T-helper 1 cell treated with Interleukin-12 subunit alpha and Interleukin-12 subunit beta and Interleukin-4 antibody, amounts not matched to agents 30 μg/mL and 1 μg/mL, for 36 hours (primary cell): ENCODE data around the gene HNRNPA1.
"Not testable (repeated sequence)": the region's sequence is repeated elsewhere in the genome, so short reads cannot be mapped to it uniquely, and the experiment has no call there.

Experiments used
- H3K27ac Mint-ChIP-seq: one replicate; pipeline ENCODE4 v1.8.0; 2021; ENCODE audit warnings: mild to moderate bottlenecking, mixed read lengths
- H3K27me3 Mint-ChIP-seq: one replicate; pipeline ENCODE4 v1.8.0; 2021; ENCODE audit warnings: low read depth, mixed read lengths
- H3K36me3 Mint-ChIP-seq: one replicate; pipeline ENCODE4 v1.8.0; 2021; ENCODE audit warnings: low read depth, mixed read lengths
- H3K4me1 Mint-ChIP-seq: one replicate; pipeline ENCODE4 v1.8.0; 2021; ENCODE audit warnings: low read depth, mixed read lengths
- H3K4me3 Mint-ChIP-seq: one replicate; pipeline ENCODE4 v1.8.0; 2021; ENCODE audit warnings: mild to moderate bottlenecking, moderate library complexity, mixed read lengths
- H3K9me3 Mint-ChIP-seq: one replicate; pipeline ENCODE4 v1.8.0; 2021; ENCODE audit warnings: mixed read lengths

Gene HNRNPA1

DNA sequence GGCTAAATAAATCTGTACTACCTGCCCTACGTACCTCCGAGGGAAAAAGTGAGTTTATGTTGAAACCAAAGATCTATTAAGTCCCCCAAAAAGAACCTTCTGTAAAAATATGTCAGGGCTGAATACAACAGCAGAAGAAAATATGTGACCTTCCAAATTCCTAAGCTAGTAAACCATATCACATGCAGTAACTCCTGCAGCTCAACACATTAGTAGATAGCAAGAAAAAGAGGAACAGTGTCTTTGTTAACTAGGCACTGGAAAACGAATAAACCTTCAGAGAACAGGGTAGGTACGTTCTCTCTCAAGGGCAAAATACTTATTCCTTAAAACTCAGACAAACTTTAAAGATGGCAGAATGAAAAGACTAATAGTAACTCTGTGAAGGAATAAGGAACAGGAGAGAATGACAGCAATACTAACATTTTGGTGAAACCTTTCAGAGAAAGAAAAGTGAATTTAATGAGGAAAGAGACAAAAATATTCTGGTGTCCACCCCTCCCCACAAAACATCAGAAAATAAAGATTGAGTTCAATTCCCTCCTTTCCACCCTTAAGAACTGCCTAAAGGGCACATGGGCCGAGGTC lies 18.6 kb upstream of the HNRNPA1 start:
- Mint-ChIP-seq H3K4me1 (peaks cover 29% of the 10 kb centered on the region), H3K36me3 (peaks cover 16% of the 10 kb centered on the region), H3K27ac (no peak overlapping the region), H3K27me3 (no peaks in the 10 kb centered on the region), H3K4me3 (no peak overlapping the region), H3K9me3 (no peaks in the 10 kb centered on the region)

GRCh38 chr12:54262403-54262925 lies 18.1 kb upstream of the HNRNPA1 start:
- H3K27ac Mint-ChIP-seq = no peak overlapping the region
- peaks cover 13% of the 10 kb centered on the region for H3K36me3 Mint-ChIP-seq
- H3K4me1 Mint-ChIP-seq = peaks cover 31% of the 10 kb centered on the region

DNA sequence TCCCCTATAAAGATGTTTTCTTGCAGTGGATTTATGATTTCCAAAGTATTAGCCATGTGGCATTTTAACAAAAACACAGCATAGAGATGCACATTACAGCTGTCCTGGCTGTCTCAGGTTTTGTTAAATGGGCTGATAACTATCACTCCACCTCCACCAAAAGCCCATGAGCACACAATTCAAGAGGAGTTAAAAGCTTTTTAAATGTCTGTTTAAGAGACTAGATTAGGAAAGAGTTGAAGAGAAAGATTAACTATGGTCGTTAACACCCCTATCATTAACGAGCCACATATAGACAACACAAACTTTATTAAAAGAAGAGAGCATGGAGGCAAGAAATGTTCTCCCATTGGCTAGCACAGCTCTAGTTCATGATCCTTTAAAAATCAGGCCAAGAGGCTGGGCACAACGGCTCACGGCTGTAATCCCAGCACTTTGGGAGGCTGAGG lies 15.1 kb upstream of the HNRNPA1 start:
- Mint-ChIP-seq H3K27ac (no peak overlapping the region), H3K27me3 (no peaks in the 10 kb centered on the region), H3K9me3 (no peaks in the 10 kb centered on the region), H3K4me1 (peaks cover 22% of the 10 kb centered on the region), H3K36me3 (peaks cover 11% of the 10 kb centered on the region), H3K4me3 (no peak overlapping the region)

More at GRCh38 chr12:54262403-54262925, 18.1 kb upstream of the HNRNPA1 start:
- Mint-ChIP-seq H3K9me3 (no peaks in the 10 kb centered on the region), H3K4me3 (no peak overlapping the region), H3K27me3 (no peaks in the 10 kb centered on the region)

- Mint-ChIP-seq H3K36me3 (peaks cover 13% of the 10 kb centered on the region), H3K27ac (no peak overlapping the region), H3K27me3 (no peaks in the 10 kb centered on the region), H3K9me3 (no peaks in the 10 kb centered on the region), H3K4me1 (peaks cover 27% of the 10 kb centered on the region), H3K4me3 (no peak overlapping the region)
Observed at GRCh38 chr12:54266852-54267251, 13.7 kb upstream of the HNRNPA1 start.

DNA sequence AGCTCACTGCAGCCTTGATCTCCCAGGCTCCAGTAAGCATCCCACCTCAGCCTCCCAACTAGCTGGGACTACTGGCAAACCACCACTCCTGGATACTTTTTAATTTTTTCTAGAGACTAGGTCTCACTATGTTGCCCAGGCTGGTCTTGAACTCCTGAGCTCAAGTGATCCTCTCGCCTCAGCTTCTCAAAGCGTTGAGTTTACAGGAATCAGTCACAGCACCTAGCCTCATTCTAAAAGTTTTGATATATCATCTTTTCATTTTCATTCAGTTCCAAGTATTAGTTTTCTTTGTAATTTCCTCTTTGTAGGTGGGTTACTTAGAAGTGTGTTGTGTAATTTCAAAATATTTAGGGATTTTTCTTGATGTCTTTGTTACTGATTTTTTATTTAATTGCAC lies 10.2 kb upstream of the HNRNPA1 start:
- Mint-ChIP-seq H3K36me3 (peaks cover 24% of the 10 kb centered on the region), H3K4me1 (peaks cover 34% of the 10 kb centered on the region), H3K4me3 (no peak overlapping the region)

DNA sequence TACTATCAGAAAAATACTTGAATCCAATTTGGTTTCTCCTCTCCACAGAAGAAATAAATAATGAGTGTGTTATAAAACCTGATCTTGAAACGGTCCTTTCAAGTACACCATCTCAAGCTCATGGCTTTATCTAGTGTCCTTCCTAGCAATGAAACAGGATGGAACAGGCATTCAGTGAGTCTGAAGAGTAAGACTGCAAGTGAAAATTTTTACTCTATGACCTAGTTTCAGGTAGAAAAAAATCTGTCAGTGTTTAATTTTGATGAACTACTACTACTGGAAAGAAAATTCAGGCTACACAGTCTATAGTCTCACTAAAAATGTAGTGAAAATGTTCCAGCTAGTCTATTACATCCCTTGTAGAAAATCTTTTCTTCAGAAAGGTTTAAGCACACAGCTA lies 8.3 kb upstream of the HNRNPA1 start:
- Mint-ChIP-seq H3K4me3 (no peak overlapping the region), H3K27me3 (no peaks in the 10 kb centered on the region), H3K4me1 (peaks cover 40% of the 10 kb centered on the region), H3K27ac (no peak overlapping the region), H3K36me3 (peaks cover 31% of the 10 kb centered on the region), H3K9me3 (no peaks in the 10 kb centered on the region)

More for the DNA sequence above, 10.2 kb upstream of the HNRNPA1 start:
- H3K27me3 Mint-ChIP-seq = no peaks in the 10 kb centered on the region
- H3K9me3 Mint-ChIP-seq = no peaks in the 10 kb centered on the region
- no peak overlapping the region for H3K27ac Mint-ChIP-seq

GRCh38 chr12:54273981-54274380 lies 6.5 kb upstream of the HNRNPA1 start:
- Mint-ChIP-seq H3K27ac (no peak overlapping the region), H3K27me3 (no peaks in the 10 kb centered on the region), H3K4me1 (peaks cover 50% of the 10 kb centered on the region), H3K9me3 (no peaks in the 10 kb centered on the region), H3K36me3 (peaks cover 36% of the 10 kb centered on the region), H3K4me3 (no peak overlapping the region)

DNA sequence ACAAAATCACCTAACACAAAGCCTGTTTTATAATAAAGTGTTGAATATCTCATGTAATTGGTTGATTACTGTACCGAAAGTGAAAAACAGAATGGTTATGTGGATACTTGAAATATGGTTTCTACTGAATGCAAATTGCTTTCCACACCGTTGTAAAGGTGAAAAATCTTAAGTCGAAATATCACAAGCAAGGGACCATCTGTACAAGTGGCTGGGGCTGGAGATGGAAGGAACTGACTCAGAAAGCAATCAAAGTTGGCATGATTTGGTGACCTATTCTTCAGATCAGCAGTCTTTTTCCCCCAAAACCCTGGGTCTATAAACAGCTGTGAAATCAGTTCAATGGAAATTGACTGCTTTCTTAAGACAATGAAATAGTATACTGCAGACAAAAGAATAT lies 4.2 kb upstream of the HNRNPA1 start:
- Mint-ChIP-seq H3K36me3 (peaks cover 30% of the 10 kb centered on the region), H3K27ac (peak overlapping the region; percentile 5), H3K9me3 (no peaks in the 10 kb centered on the region), H3K4me1 (peaks cover 41% of the 10 kb centered on the region), H3K27me3 (no peaks in the 10 kb centered on the region), H3K4me3 (peak overlapping the region; percentile 28)

DNA sequence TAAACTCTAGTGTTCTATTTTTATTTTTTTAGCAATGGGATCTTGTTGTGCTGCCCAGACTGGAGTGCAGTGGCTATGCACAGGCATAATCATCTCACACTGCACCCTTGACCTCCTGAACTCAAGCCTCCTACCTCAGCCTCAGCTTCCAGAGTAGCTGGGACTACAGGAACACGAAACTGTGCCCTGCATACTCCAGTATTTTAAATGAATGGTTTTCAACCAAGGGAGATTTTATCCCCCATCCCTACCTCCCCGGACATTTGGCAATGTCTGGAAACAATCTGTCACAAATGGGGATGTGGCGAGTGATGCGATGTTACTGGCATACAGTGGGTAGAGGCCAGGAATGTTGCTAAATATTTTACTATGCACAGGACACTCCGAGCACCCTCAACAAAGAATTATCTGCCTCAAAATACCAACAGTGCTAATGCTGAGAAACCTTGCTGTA lies 2.7 kb upstream of the HNRNPA1 start:
- H3K27ac Mint-ChIP-seq = peak overlapping the region; percentile 38
- peaks cover 45% of the 10 kb centered on the region for H3K4me1 Mint-ChIP-seq
- no peaks in the 10 kb centered on the region for H3K9me3 Mint-ChIP-seq
- no peaks in the 10 kb centered on the region for H3K27me3 Mint-ChIP-seq
- H3K36me3 Mint-ChIP-seq = peaks cover 26% of the 10 kb centered on the region
- no peak overlapping the region for H3K4me3 Mint-ChIP-seq

DNA sequence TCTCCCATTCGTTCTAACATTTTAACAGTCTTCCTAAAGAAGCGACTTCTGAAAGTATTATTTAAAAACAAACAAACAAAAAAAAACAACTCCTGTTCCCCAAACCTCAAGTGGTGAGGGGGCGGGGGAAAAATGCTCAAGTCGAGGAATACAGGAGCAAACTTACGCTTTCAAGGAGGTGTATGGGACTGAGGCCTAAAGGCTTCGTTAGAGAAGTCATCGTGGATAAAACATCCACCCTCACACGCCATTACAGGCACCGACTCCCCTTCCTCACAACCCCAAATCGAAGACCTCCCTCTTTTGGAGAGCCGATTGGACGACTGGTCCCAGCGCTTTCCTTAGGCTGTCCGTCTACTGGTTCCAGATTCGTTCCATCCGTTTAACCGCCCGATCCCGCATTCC lies 1.3 kb upstream of the HNRNPA1 start:
- Mint-ChIP-seq H3K9me3 (no peaks in the 10 kb centered on the region), H3K27me3 (no peaks in the 10 kb centered on the region), H3K36me3 (peaks cover 17% of the 10 kb centered on the region), H3K4me3 (no peak overlapping the region), H3K4me1 (peaks cover 53% of the 10 kb centered on the region), H3K27ac (no peak overlapping the region)

DNA sequence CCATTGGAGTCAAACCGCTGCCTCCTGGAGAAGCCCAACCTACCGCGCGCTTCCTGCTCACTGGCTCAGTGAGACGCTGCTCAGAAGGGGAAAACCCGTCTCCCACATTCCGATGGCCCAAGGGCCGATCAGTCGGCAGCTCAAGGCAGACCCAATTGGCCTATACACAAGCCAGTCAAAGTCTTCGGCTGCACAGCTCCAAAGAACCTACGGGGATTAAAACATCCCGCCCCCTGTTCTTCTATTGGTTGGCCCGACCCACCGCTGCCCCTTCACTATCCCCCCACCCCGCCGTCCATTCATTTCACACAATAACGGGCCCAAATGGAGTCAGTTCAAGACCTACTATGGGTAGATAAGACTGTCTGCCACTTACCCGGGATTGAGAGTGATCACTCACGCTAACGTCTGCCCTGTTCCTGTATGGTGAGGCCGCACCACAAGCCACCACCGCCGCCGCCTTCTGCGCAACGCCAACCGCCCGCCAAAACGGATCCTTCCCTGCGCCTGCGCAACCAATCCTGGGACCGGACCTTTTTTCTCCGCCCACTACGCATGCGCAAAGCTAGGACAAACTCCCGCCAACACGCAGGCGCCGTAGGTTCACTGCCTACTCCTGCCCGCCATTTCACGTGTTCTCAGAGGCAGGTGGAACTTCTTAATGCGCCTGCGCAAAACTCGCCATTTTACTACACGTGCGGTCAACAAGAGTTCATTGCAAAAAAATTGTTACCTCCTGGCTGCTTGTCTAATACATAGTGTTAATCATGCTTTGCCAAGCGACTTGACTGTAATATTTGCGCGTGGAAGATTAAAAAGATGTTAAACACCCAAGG lies 676 bp upstream of the HNRNPA1 start, which contains the start of gene CBX5:
Gene CBX5 (minus strand): TSS at position 491 of the 836 bp plus-strand sequence. CDS start 22,472 bp downstream, outside the sequence.
- Mint-ChIP-seq H3K4me1 (peaks cover 55% of the 10 kb centered on the region), H3K27me3 (no peaks in the 10 kb centered on the region), H3K9me3 (no peaks in the 10 kb centered on the region), H3K36me3 (peaks cover 17% of the 10 kb centered on the region), H3K4me3 (no peak within 1 kb of the TSS), H3K27ac (no peak within 1 kb of the TSS)

DNA sequence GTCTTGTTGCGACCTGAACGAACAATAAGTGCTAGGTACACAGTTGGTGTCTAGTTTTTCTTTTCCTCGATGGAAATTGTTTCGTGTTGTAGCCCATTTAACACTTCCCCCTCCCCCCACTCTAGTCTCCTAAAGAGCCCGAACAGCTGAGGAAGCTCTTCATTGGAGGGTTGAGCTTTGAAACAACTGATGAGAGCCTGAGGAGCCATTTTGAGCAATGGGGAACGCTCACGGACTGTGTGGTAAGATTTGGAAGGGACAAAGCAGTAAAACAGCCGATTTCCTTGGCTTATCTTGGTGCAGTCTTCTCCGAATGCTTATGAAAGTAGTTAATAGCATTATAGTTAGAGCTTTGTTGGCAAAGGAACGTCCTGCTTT lies 724 bp downstream of the HNRNPA1 start:
- not testable (repeated sequence) for H3K27me3 Mint-ChIP-seq, H3K4me3 Mint-ChIP-seq, H3K9me3 Mint-ChIP-seq, H3K27ac Mint-ChIP-seq
- Mint-ChIP-seq H3K4me1 (peaks cover 59% of the 10 kb centered on the region), H3K36me3 (peaks cover 25% of the 10 kb centered on the region)

DNA sequence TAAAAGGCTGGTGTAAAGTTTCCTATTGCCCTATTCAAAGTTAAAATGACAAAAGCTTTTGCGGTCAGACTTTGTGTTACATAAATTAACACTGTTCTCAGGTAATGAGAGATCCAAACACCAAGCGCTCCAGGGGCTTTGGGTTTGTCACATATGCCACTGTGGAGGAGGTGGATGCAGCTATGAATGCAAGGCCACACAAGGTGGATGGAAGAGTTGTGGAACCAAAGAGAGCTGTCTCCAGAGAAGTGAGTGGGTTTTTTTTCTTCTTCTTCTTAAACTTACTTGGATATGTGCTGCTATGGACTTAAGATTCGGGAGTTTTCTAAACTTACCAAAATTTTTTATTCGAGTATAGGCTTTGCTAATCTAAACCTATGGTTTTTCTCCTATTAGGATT lies 1.2 kb downstream of the HNRNPA1 start:
- H3K9me3 Mint-ChIP-seq, H3K27ac Mint-ChIP-seq, H3K4me3 Mint-ChIP-seq, H3K27me3 Mint-ChIP-seq: not testable (repeated sequence)
- Mint-ChIP-seq H3K4me1 (peaks cover 55% of the 10 kb centered on the region), H3K36me3 (peaks cover 25% of the 10 kb centered on the region)

DNA sequence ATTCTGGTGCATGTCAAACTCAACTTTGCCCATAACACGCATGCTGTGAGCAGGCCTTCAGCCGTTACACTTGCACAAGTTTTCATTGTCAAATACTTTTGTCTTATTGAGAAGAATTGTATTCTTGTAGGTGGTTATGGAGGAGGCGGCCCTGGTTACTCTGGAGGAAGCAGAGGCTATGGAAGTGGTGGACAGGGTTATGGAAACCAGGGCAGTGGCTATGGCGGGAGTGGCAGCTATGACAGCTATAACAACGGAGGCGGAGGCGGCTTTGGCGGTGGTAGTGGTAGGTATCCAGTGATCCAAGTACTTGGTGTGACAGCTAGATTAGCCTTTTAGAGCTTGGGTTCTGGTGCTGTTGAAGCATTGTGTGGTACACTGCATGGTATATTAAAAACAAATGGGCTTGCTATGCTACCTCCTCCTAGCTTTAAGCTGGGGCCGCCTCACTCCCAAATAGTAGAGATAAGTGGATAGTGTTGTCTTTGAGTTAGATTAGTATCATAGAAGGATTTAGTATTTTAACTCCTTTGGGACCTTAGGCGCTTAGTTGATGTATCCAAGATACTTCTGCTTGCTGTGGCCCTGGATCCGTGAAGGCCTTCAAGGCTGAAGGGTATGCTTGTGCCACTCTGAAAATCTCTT lies 2.5 kb downstream of the HNRNPA1 start:
- peaks cover 56% of the 10 kb centered on the region for H3K4me1 Mint-ChIP-seq
- no peaks in the 10 kb centered on the region for H3K9me3 Mint-ChIP-seq
- peaks cover 31% of the 10 kb centered on the region for H3K36me3 Mint-ChIP-seq
- no peaks in the 10 kb centered on the region for H3K27me3 Mint-ChIP-seq
- no peak overlapping the region for H3K4me3 Mint-ChIP-seq
- H3K27ac Mint-ChIP-seq = peak overlapping the region; percentile 36
